H9 (cell line): ENCODE results near the gene CDC45. TPM values are rescaled to one million over a fixed set of nuclear protein-coding genes. Genes with fewer than 3 reads are reported as not detected.

Source experiments
- DNase-seq: peaks from one replicate; pipeline ENCODE4 v3.0.0-alpha.2; 2017
- H2AFZ ChIP-seq: one replicate; pipeline ENCODE4 v1.6.1; 2013; ENCODE audit warnings: mild to moderate bottlenecking, low read length, control low read depth, moderate library complexity
- H2AK5ac ChIP-seq: 2 replicates; pipeline ENCODE4 v1.6.1; 2013; ENCODE audit warnings: low read length, control low read depth, mixed read lengths; ENCODE audit not compliant: insufficient read length
- H2BK120ac ChIP-seq: one replicate; pipeline ENCODE4 v1.6.1; 2013; ENCODE audit warnings: low read depth, mild to moderate bottlenecking, low read length, control low read depth, inconsistent platforms; ENCODE audit not compliant: poor library complexity, severe bottlenecking
- H2BK12ac ChIP-seq: 2 replicates; pipeline ENCODE4 v1.6.1; 2013; ENCODE audit warnings: low read length, control low read depth, mixed read lengths, low read depth; ENCODE audit not compliant: insufficient read length
- H2BK15ac ChIP-seq: 2 replicates; pipeline ENCODE4 v1.6.1; 2013; ENCODE audit warnings: low read depth, low read length, control low read depth
- H2BK20ac ChIP-seq: one replicate; pipeline ENCODE4 v1.6.1; 2013; ENCODE audit warnings: low read depth, mild to moderate bottlenecking, low read length, control low read depth, inconsistent platforms; ENCODE audit not compliant: poor library complexity, severe bottlenecking
- H2BK5ac ChIP-seq: 2 replicates; pipeline ENCODE4 v1.6.1; 2013; ENCODE audit warnings: low read length, control low read depth, mixed read lengths; ENCODE audit not compliant: insufficient read length
- H3K14ac ChIP-seq: 2 replicates; pipeline ENCODE4 v1.6.1; 2013; ENCODE audit warnings: low read length, control low read depth; ENCODE audit not compliant: insufficient read depth
- H3K18ac ChIP-seq: 2 replicates; pipeline ENCODE4 v1.6.1; 2013; ENCODE audit warnings: low read depth, mild to moderate bottlenecking, mixed read lengths, low read length, control low read depth; ENCODE audit not compliant: insufficient read length
- H3K23ac ChIP-seq: 2 replicates; pipeline ENCODE4 v1.6.1; 2013; ENCODE audit warnings: low read length, control low read depth, mixed read lengths, low read depth; ENCODE audit not compliant: insufficient read length
- H3K23me2 ChIP-seq: 2 replicates; pipeline ENCODE4 v1.6.1; 2013; ENCODE audit warnings: low read depth, mild to moderate bottlenecking, mixed read lengths, low read length, control low read depth; ENCODE audit not compliant: insufficient read length, poor library complexity, severe bottlenecking
- H3K27ac ChIP-seq: 2 replicates; pipeline ENCODE4 v1.5.1; 2013; ENCODE audit warnings: low read length, control low read depth, mixed read lengths, low read depth; ENCODE audit not compliant: insufficient read length
- H3K27me3 ChIP-seq: 2 replicates; pipeline ENCODE4 v1.6.1; 2013; ENCODE audit warnings: low read length, control low read depth, inconsistent platforms; ENCODE audit not compliant: insufficient read depth
- H3K4ac ChIP-seq: 2 replicates; pipeline ENCODE4 v1.6.1; 2013; ENCODE audit warnings: low read depth, mild to moderate bottlenecking, control low read depth, inconsistent platforms, low read length, moderate library complexity
- H3K4me1 ChIP-seq: 2 replicates; pipeline ENCODE4 v1.6.1; 2013; ENCODE audit warnings: low read length, control low read depth, inconsistent platforms; ENCODE audit not compliant: insufficient read depth
- H3K4me2 ChIP-seq: 2 replicates; pipeline ENCODE4 v1.6.1; 2013; ENCODE audit warnings: low read length, control low read depth, mixed read lengths; ENCODE audit not compliant: insufficient read length, insufficient read depth
- H3K56ac ChIP-seq: 2 replicates; pipeline ENCODE4 v1.6.1; 2013; ENCODE audit warnings: low read depth, mild to moderate bottlenecking, mixed read lengths, low read length, control low read depth; ENCODE audit not compliant: insufficient read length
- H3K79me1 ChIP-seq: 2 replicates; pipeline ENCODE4 v1.6.1; 2013; ENCODE audit warnings: low read depth, mild to moderate bottlenecking, moderate library complexity, low read length, control low read depth, inconsistent platforms; ENCODE audit not compliant: insufficient read depth, poor library complexity, severe bottlenecking
- H3K79me2 ChIP-seq: 2 replicates; pipeline ENCODE4 v1.6.1; 2013; ENCODE audit warnings: low read length, control low read depth, inconsistent platforms; ENCODE audit not compliant: insufficient read depth
- H3K9ac ChIP-seq: 2 replicates; pipeline ENCODE4 v1.6.1; 2013; ENCODE audit warnings: low read length, control low read depth, mixed read lengths; ENCODE audit not compliant: insufficient read length; ENCODE audit errors: extremely low read depth
- H3K9me3 ChIP-seq: one replicate; pipeline ENCODE4 v1.6.1; 2013; ENCODE audit warnings: low read depth, low read length, inconsistent platforms; ENCODE audit not compliant: control insufficient read depth
- H3T11ph ChIP-seq: one replicate; pipeline ENCODE4 v1.6.1; 2013; ENCODE audit warnings: mild to moderate bottlenecking, low read length, control low read depth, inconsistent platforms
- H4K20me1 ChIP-seq: one replicate; pipeline ENCODE4 v1.6.1; 2013; ENCODE audit not compliant: control insufficient read depth, insufficient read length, insufficient read depth
- H4K5ac ChIP-seq: 2 replicates; pipeline ENCODE4 v1.6.1; 2013; ENCODE audit warnings: low read depth, mild to moderate bottlenecking, mixed read lengths, low read length, control low read depth; ENCODE audit not compliant: insufficient read length
- H4K8ac ChIP-seq: replicated peaks from 2 replicates; pipeline ENCODE4 v1.6.1; 2013; ENCODE audit warnings: low read length, control low read depth, mixed read lengths, low read depth; ENCODE audit not compliant: insufficient read length
- H4K91ac ChIP-seq: 2 replicates; pipeline ENCODE4 v1.6.1; 2013; ENCODE audit warnings: low read depth, mild to moderate bottlenecking, moderate library complexity, mixed read lengths, low read length, control low read depth; ENCODE audit not compliant: insufficient read length
- H3K27ac Mint-ChIP-seq, 3 experiments: 2 replicates in 2 of 3; 3 replicates in 1 of 3; pipeline ENCODE4 v1.8.0; 2020 to 2021; ENCODE audit warnings: mixed read lengths in 3 of 3, mild to moderate bottlenecking in 1 of 3, moderate library complexity in 1 of 3
- H3K27me3 Mint-ChIP-seq: 2 replicates; pipeline ENCODE4 v1.8.0; 2021; ENCODE audit warnings: low read depth, mild to moderate bottlenecking, moderate library complexity, mixed read lengths
- H3K36me3 Mint-ChIP-seq, 3 experiments: 2 replicates in 2 of 3; 3 replicates in 1 of 3; pipeline ENCODE4 v1.8.0; 2020 to 2021; ENCODE audit warnings: low read depth in 3 of 3, mixed read lengths in 3 of 3; ENCODE audit not compliant: insufficient read depth in 1 of 3
- H3K4me1 Mint-ChIP-seq, 2 experiments: 2 replicates each; pipeline ENCODE4 v1.8.0; 2020; ENCODE audit warnings: mixed read lengths in 2 of 2
- H3K4me3 Mint-ChIP-seq, 2 experiments: 2 replicates in 1 of 2; 3 replicates in 1 of 2; pipeline ENCODE4 v1.8.0; 2020 to 2021; ENCODE audit warnings: mild to moderate bottlenecking in 2 of 2, mixed read lengths in 2 of 2, moderate library complexity in 1 of 2
- H3K9me3 Mint-ChIP-seq, 2 experiments: 2 replicates in 1 of 2; 3 replicates in 1 of 2; pipeline ENCODE4 v1.8.0; 2020; ENCODE audit warnings: mild to moderate bottlenecking in 2 of 2, mixed read lengths in 2 of 2, moderate library complexity in 1 of 2
- WGBS: extraction: QIAGEN DNeasy Blood & Tissue Kit; methylation state at CpG from one replicate; pipeline ENCODE4 v1.1.7; 2013; ENCODE audit warnings: missing lambda C conversion rate, low lambda C conversion rate, mixed read lengths; ENCODE audit not compliant: insufficient read length; ENCODE audit errors: extremely low coverage; 5-methylcytosine and 5-hydroxymethylcytosine counted together
- total RNA-seq: library from RNA; stranded (reverse); gene quantifications from 2 replicates; pipeline ENCODE4 v1.2.1, GENCODE V29; 2021
- TF ChIP-seq, protein P1 (sequence below): fragments of 200-600 bp; sonication (generic); conservative IDR thresholded peaks from 3 replicates; pipeline ENCODE4 v1.8.0; 2021; ENCODE audit warnings: antibody characterized with exemption, mild to moderate bottlenecking

The CDC45 gene
- total RNA-seq, 1 experiment from 2014 or later = 35.7 TPM

DNA sequence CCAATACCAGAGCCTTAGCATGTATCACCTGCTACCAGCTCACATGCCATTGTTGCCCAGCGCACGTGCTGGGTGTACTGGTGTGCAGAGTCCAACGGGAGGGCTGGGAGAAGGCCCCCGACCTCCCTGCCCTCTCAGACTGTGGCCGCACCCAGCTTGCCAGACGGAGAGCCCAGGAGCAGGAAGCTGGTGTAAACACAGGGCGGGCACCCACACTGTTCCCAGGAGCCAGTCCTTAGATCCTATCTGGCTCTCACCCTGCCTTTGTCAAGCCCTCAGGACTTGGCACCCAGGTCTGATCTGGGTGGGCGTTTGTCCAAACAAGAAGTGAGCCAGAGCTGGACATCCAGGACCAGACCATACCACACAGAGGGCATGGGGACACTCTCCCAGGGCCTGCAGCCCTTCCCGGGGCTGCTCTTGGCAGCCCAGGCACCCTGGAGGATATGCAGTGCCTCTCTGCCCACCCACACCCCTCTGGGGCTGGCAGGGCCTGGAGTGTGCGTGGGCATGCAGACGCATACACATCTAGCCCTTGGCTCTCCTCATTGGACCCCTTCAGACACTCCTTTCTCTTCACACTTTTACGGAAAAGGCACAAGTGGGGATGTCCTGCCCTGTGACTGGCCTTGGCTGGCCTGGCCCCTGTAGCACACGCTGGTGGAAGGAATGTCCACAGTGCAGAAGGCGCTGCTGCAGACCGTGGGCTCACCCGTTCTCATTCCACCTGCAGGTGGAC, 64.4 kb downstream of the CDC45 start:
- Histone ChIP-seq H3K4me1 (no peaks in the 10 kb centered on the region), H3K4ac (no peak overlapping the region), H3K27me3 (no peaks in the 10 kb centered on the region), H3K9me3 (no peaks in the 10 kb centered on the region), H3T11ph (no peak overlapping the region), H3K23ac (no peak overlapping the region), H3K23me2 (no peaks in the 10 kb centered on the region), H2BK12ac (no peak overlapping the region), H3K18ac (no peak overlapping the region), H3K79me1 (no peaks in the 10 kb centered on the region), H4K5ac (no peak overlapping the region), H3K14ac (no peak overlapping the region), H2BK20ac (no peak overlapping the region), H4K8ac (no peak overlapping the region), H4K91ac (no peak overlapping the region), H3K27ac (no peak overlapping the region), H3K56ac (no peak overlapping the region), H2AFZ (no peak overlapping the region), H2BK120ac (no peak overlapping the region), H2AK5ac (no peak overlapping the region), H3K4me2 (no peak overlapping the region), H4K20me1 (peaks cover 2% of the 10 kb centered on the region), H3K9ac (no peak overlapping the region), H2BK15ac (no peak overlapping the region), H3K79me2 (no peaks in the 10 kb centered on the region), H2BK5ac (no peak overlapping the region)
- Mint-ChIP-seq H3K9me3 (no peaks in the 10 kb centered on the region), H3K36me3 (no peaks in the 10 kb centered on the region; a peak in 1 of 7 replicates), H3K4me1 (peaks cover 6 to 7% of the 10 kb centered on the region in 2 experiments), H3K27me3 (peaks cover 1% of the 10 kb centered on the region), H3K4me3 (no peak overlapping the region), H3K27ac (peak overlapping the region in 2 of 3 experiments; percentile 34 to 70; a peak in 2 of 7 replicates)
- DNase-seq = no peak
- TF ChIP-seq, protein P1, sequence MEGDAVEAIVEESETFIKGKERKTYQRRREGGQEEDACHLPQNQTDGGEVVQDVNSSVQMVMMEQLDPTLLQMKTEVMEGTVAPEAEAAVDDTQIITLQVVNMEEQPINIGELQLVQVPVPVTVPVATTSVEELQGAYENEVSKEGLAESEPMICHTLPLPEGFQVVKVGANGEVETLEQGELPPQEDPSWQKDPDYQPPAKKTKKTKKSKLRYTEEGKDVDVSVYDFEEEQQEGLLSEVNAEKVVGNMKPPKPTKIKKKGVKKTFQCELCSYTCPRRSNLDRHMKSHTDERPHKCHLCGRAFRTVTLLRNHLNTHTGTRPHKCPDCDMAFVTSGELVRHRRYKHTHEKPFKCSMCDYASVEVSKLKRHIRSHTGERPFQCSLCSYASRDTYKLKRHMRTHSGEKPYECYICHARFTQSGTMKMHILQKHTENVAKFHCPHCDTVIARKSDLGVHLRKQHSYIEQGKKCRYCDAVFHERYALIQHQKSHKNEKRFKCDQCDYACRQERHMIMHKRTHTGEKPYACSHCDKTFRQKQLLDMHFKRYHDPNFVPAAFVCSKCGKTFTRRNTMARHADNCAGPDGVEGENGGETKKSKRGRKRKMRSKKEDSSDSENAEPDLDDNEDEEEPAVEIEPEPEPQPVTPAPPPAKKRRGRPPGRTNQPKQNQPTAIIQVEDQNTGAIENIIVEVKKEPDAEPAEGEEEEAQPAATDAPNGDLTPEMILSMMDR = no peak
- no CpG with 5 or more reads among the region's 16 CpGs for WGBS
